GM18909 (cell line): ENCODE data around the gene NR0B2.
"Not testable (repeated sequence)": the region's sequence is repeated elsewhere in the genome, so short reads cannot be mapped to it uniquely, and the experiment has no call there.

Experiments used
- ATAC-seq: cut with Tn5 transposase; IDR thresholded peaks from one replicate; pipeline ENCODE4 v1.9.1; 2021; ENCODE audit warnings: mild to moderate bottlenecking; ENCODE audit not compliant: unreplicated experiment, poor library complexity

The NR0B2 gene, protein sequence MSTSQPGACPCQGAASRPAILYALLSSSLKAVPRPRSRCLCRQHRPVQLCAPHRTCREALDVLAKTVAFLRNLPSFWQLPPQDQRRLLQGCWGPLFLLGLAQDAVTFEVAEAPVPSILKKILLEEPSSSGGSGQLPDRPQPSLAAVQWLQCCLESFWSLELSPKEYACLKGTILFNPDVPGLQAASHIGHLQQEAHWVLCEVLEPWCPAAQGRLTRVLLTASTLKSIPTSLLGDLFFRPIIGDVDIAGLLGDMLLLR

GRCh38 chr1:26913754-26914619, at the start of gene NR0B2:
Gene NR0B2 (minus strand): TSS chr1:26913975. CDS start chr1:26913940, 35 bp downstream.
- no peak for ATAC-seq

- no peak for ATAC-seq
Measured at GRCh38 chr1:26961826-26962225, 48.1 kb upstream of the NR0B2 start.

DNA sequence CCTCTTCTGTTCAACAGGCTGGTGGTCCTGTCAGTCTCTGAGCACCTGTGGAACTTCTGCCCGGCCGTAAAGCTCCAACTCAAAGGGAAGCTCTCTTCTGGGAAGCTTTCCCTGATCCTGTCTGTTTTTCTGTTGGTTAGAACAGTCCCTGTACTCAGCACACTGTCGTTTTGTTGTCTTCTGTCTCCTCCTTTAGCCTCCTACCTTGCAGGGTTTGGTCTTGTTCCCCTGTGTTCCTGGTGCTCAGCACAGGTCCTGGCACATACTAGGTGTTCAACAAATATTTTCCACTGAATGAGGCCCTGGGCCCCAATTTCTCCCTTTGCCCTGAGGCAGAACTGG, 46.8 kb upstream of the NR0B2 start:
- no peak for ATAC-seq

DNA sequence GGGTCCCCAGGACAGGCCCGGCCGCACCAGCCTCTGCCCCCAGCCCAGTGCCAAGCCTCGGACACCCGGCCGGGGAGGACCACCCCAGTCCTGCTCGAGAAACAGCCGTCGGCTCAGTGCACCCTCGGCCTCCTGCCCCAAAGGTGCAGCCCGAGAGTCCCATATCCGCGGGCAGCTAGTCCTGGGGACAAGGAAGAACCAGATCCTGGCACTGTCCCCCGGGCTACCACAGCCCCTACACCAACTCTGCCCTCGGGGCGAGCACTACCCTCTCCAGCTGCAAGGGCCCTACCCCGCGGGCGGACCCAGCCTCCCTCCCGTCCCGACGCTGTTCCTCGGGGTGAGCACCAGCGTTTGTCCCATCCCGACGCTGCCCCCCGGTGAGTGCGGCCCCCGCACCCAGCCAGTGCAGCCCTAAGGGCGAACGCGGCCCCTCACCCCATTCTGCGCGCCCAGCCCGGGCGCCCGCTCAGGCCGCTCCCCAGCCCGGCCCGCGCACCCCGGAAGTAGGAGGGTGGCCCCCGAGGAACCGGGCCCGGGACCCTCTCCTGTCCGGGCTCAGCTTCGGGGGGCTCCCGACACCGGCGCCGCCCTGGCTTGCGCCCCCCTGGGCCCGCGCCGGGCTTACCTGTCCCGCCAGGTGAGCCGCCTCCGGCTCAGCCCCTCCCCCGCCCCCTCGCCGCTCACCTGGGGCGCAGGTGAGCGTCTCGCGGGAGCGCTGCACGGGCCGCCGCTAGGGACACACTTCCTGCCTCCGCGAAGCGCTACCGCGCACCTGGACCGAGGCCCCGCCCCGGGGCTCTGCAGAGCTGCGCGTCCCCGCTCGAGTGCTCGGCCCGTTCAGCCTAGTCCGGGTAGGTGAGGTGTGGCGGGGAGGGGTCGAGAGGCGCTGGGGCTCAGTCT, 46.2 kb upstream of the NR0B2 start, which contains the start of gene KDF1:
TSS of gene KDF1 (minus strand) at position 747 of the 903 bp plus-strand sequence. CDS start 8,088 bp downstream, outside the sequence.
- no peak for ATAC-seq

DNA sequence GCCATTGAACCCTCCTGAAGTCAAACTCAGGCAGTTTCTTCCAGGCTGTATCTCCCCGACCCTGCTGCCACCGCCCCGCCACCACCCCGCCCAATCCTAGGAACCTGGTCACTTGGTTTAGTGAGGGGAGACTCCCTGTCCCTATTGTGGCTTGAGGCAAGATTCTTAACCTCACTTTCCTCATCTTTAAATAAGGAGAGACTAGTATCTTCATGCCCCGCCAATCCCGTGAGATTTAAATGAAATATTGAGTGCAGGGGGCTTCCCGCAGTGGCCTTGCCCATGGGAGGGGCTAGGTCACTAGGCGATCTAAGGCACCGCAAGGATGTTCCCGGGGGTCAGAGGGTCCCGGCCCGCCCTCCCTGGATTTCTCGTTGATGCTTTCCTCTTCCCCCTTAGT, 45.5 kb upstream of the NR0B2 start:
- ATAC-seq: no peak

- ATAC-seq: no peak
Measured at GRCh38 chr1:26957306-26957705, 43.5 kb upstream of the NR0B2 start.

DNA sequence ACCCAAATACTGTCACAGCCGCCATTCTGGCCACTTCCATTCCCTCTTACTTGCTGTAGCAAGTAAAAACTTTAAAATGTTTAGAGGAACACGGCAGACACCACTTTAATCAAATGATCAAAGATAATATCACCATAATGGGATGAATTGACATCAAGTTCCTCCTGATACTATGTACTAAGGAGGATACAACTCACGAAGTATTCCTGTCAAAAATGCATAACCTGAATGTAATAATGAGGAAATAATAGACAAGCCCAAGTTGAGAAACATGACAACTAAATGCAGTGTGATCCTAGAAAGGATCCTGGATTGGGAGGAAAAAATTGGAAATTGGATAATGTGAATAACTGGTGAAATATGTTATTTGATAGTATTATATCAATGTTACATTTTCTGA, 42.5 kb upstream of the NR0B2 start:
- no peak for ATAC-seq

GRCh38 chr1:26953374-26953773, 39.6 kb upstream of the NR0B2 start:
- no peak for ATAC-seq

- no peak for ATAC-seq
Measured at GRCh38 chr1:26951821-26952497, 38.2 kb upstream of the NR0B2 start.

- no peak for ATAC-seq
Measured at GRCh38 chr1:26951216-26951615, 37.4 kb upstream of the NR0B2 start.

DNA sequence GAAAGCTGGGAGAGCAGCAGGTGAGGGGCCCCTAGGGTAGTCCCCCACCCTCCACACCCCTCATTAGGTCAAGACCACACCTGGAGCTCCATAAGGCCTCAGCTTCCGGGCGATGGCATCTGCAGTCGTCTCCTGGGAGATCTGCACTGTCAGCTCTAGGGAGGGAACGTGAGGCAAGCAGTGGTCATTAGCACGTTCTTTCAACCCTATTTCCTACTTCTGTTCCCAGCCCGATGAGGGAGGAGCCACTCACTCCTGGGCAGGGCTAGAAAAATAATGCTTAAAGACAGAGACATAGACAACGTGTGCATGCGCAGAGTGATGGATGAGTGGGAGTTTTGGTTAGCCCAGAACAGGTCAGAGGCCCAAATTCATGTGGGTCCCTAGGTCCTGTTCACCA, 36.8 kb upstream of the NR0B2 start:
- ATAC-seq: no peak

DNA sequence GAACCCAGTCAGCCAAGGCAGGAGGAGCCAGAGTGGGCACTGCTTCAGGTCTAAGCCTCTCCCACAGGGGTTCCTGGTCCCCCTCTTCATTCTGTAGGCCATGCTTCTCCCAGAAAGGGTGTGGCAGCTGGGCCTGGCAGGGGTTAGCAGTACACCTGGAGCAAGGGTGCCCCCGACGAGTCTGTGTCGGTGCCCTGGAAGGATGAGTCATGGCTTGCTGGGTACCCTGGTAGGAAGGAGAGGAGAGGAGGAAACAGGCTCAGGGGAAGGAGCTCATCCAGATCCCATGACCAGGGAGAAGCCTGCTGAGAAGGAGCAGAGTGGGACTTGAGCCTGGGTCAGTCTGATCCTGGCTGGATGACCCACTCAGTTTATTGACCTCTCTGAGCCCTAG, 36.1 kb upstream of the NR0B2 start:
- no peak for ATAC-seq

DNA sequence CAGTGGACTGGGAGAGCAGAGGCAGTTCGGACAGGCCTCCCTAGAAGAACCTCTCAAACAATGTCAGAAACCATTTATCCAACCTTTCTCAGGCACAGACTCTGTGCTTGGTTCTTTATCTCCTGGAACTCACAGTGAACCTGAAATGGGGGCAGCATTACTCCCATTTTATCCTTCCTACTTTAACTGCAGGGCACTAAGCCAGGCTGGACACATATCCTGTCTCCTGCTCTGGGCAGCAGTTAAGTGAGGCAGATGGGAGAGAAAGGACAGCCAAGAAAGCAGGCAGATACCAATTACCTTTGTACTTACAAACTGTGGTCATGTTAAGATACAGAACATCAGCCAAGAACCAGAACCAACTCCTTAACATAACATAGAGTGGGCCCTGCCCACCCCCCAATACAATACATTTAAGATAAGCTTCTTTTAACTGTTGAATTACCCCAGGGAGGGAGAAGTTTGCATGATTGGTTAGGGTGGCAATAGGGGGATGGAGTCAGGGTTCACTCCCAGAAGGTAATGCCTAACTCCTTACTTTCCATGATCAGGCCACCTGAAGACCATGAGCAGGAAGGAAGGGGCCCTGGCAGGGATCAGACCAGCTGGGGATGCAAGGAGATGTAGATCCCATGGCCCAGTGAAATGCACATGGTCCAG, 35.6 kb upstream of the NR0B2 start:
- ATAC-seq: no peak

- not testable (repeated sequence) for ATAC-seq
Measured at GRCh38 chr1:26948725-26949057, 34.9 kb upstream of the NR0B2 start.

DNA sequence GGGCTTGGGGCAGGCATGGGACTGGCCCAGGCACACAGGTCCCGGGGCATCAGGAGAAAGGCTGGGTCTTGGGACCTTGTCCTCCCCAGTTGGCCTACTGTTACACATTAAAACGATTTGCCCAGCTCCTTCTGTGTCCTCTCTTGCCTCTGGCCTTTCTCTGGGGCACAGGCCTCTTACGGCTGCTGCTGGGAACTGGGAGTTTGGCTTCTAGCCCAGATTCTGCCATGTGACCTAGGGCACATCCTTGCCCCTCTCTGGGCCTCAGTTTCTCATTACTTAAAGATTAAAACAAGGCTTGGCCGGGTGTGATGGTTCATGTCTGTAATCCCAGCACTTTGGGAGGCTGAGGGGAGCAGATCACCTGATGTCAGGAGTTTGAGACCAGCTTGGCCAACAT, 32.5 kb upstream of the NR0B2 start:
- no peak for ATAC-seq

- ATAC-seq: no peak
Measured at GRCh38 chr1:26945728-26946127, 32.0 kb upstream of the NR0B2 start.

DNA sequence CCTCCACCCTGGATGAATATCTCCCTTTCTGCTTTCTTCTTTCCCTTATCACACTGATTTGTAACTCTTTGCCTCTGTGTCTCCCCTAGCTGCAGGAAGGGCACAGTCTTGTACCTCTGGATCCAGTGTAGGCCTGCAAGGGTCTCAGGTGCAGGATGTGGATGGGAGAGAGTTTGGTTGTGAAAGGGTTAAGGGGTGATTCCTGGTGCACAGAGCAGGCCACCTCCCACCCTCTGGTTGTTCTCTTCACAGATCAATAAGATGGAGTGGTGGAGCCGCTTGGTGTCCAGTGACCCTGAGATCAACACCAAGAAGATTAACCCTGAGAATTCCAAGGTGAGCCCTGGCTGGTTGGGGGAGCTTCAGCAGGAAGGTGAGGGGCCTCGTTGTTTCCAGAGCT, 31.4 kb upstream of the NR0B2 start:
- no peak for ATAC-seq

DNA sequence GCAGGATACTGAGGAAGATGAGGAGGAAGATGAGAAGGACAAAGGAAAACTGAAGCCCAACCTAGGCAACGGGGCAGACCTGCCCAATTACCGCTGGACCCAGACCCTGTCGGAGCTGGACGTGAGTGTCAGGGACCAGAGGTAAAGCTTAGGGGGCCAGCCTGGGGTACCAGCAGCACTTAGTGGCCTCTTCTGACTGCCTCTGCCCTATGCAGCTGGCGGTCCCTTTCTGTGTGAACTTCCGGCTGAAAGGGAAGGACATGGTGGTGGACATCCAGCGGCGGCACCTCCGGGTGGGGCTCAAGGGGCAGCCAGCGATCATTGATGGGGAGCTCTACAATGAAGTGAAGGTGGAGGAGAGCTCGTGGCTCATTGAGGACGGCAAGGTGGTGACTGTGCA, 28.9 kb upstream of the NR0B2 start:
- no peak for ATAC-seq

- no peak for ATAC-seq
Measured at GRCh38 chr1:26941311-26941710, 27.5 kb upstream of the NR0B2 start.

DNA sequence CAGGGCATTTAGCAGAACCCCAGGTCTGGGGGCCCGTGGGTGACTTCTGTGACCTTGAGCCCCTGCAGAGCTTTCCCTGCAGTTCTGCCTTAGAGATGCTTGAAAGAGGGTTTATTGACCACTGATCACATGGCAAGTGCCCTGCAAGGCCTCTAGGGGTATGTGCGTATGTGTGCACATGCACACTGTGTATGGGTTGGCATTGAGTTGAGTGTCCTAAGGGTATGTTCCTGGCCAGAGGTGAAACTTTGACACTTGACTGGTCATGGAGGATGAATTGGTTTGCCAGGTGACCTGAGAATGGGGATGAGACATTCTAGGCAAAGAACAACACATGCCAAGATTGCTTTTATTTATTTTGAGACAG, 24.9 kb upstream of the NR0B2 start:
- ATAC-seq: no peak
